Lower leg skin (tissue), 4 donors: ENCODE results near the gene MUSK. TPM values are rescaled to one million over a fixed set of nuclear protein-coding genes. Genes with fewer than 3 reads are reported as not detected.

Experiments
- DNase-seq, 2 donors: peaks; one replicate each; pipeline ENCODE4 v3.0.0-alpha.2; 2019; ENCODE audit warnings: low spot score in 2 of 2
- H3K4me3 ChIP-seq: fragments of 200-600 bp; sonication (generic); 2 replicates; pipeline ENCODE4 v1.5.1; 2017; ENCODE audit warnings: mild to moderate bottlenecking, low read depth; ENCODE audit not compliant: poor library complexity, severe bottlenecking
- POLR2A ChIP-seq, 2 donors: fragments of 450-650 bp; IDR thresholded peaks; one replicate each; pipeline ENCODE4 v1.6.1; 2016 to 2017; ENCODE audit warnings: antibody characterized with exemption in 2 of 2, mild to moderate bottlenecking in 1 of 2, moderate library complexity in 1 of 2
- WGBS, 2 donors: methylation state at CpG; one replicate each; pipeline ENCODE4 v1.1.5; 2018; 5-methylcytosine and 5-hydroxymethylcytosine counted together
- intact Hi-C: fragments of 100-400 bp; cut with DNase I; formaldehyde crosslinking; loops from one replicate; pipeline ENCODE4 v1.15.0; 2023; ENCODE audit warnings: low total_unique reads
- total RNA-seq, 4 donors: library from RNA; depleted of rRNA; stranded (reverse); fragments of >200 nt; gene quantifications; one replicate each; pipeline ENCODE4 v1.1.0, GENCODE V29; 2016
- TF ChIP-seq, protein P1 (sequence below), 3 donors: fragments of 450-650 bp; IDR thresholded peaks; one replicate each; pipeline ENCODE4 v1.5.1; 2016; ENCODE audit warnings: antibody characterized with exemption in 3 of 3, mild to moderate bottlenecking in 3 of 3, moderate library complexity in 2 of 3

MUSK gene
- total RNA-seq, 4 donors from 2014 or later: 0.23 to 4.7 (median 0.68) TPM

DNA sequence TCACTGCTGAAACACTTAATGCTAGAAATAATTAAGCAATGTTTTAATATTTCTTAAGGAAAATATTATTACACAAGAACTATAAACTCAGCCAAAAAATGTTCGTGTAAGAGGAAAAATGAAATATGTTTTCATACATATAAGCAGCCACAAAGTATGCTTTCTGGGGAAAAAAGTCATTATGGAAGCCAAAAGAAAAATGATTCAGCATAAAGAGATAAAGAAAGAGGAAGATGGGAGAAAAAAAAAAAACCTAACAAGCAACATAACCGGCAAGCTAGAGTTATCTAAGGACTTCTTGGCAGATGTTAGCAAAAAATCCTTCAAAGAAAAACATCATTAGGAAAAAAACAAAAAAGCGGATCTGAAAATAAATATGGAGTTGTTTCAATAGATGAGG lies 179.1 kb downstream of the MUSK start:
- no peak for DNase-seq
- WGBS, 2 donors: 13 to 20% methylated on average over 3 of the region's 3 CpGs
- no peak overlapping the region for H3K4me3 ChIP-seq
- intact Hi-C loops: no loop called here
- TF ChIP-seq POLR2A (IDR thresholded peaks at IDR 0.05): no peak
- TF ChIP-seq, protein P1, sequence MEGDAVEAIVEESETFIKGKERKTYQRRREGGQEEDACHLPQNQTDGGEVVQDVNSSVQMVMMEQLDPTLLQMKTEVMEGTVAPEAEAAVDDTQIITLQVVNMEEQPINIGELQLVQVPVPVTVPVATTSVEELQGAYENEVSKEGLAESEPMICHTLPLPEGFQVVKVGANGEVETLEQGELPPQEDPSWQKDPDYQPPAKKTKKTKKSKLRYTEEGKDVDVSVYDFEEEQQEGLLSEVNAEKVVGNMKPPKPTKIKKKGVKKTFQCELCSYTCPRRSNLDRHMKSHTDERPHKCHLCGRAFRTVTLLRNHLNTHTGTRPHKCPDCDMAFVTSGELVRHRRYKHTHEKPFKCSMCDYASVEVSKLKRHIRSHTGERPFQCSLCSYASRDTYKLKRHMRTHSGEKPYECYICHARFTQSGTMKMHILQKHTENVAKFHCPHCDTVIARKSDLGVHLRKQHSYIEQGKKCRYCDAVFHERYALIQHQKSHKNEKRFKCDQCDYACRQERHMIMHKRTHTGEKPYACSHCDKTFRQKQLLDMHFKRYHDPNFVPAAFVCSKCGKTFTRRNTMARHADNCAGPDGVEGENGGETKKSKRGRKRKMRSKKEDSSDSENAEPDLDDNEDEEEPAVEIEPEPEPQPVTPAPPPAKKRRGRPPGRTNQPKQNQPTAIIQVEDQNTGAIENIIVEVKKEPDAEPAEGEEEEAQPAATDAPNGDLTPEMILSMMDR (IDR thresholded peaks at IDR 0.05): no peak

DNA sequence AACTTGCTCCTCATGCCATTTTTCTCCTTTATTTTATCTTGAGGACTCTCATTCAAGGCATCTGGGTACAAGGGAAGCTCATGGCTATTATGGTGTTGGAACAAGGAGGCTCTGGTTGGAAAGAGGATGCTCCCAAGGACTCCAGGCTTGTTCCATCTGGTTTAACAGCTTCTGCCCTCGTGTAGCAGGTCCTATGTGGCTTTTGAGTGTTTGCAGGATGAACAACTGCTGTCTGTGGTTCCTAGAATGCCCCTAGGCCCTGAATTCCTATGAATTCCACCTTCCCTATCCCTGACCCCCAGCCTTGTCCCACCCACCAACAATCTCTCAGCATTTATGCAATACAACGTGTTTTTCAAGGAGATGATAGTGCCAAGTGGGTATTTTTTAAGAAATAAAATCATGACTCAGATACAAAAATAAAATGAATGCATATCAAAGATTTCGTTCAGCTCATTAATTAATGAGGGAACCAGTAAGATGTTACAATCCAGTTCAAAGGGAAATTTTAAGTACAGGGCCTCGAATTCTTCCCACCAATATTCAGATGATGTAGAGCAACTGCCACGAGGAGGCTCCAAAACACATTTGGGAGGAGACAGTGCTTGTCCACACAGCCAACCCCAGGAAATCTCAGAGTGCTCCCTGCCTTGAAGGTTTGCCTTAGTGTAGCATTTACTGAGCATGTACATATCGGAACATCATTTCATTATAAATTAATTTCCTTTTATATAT lies 182.0 kb downstream of the MUSK start:
- WGBS, 2 donors: 78 to 83% methylated on average over 6 of the region's 6 CpGs
- intact Hi-C loops: no loop called here
- no peak for TF ChIP-seq POLR2A (IDR thresholded peaks at IDR 0.05)
- TF ChIP-seq, protein P1 (IDR thresholded peaks at IDR 0.05): no peak
- H3K4me3 ChIP-seq: no peak overlapping the region
- no peak for DNase-seq

Other genes starting within 250 kb of the MUSK start
- 10 to 100 TPM; 11.1 to 39.0 (median 14.7) TPM for gene SVEP1, start 89.0 kb upstream of the MUSK start, total RNA-seq